HG02970 (cell line): ENCODE results near the gene KAZN.

ENCODE experiments used
- ATAC-seq: cut with Tn5 transposase; IDR thresholded peaks from one replicate; pipeline ENCODE4 v1.9.1; 2021; ENCODE audit warnings: mild to moderate bottlenecking, moderate library complexity, moderate number of reproducible peaks; ENCODE audit not compliant: unreplicated experiment, low FRiP score

Gene KAZN

DNA sequence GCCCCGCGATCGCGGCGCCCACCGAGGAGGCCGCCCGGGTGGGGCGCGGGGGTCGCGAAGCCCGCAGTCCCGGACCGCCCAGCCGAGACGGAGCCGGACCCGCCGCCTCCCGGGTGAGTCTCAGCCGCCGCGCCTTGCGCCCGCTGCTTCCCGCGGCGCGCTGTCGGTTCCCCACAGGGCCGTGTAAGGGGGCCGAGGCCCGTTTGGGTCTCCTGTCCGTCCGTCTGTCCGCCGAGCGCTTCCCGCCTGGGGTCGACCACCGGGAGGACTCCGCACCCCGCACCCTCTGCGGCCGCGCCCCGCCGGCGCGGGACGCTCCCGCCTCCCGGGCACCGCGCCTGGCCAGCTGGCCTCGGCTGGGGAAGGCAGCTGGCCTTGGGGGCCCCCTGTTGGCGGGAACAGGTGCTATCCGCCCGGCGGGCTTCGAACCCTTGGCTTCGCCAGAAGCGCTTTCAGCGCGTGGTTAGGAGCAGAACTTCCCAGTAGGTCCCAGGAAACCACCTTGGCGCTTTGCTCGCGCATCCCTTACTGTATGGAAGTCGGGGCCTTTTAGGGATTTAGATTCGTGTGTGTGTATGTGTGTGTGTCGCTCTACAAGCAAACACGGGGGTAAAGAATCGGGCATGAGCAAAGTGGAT, 555.5 kb downstream of the KAZN start:
- ATAC-seq: no peak

DNA sequence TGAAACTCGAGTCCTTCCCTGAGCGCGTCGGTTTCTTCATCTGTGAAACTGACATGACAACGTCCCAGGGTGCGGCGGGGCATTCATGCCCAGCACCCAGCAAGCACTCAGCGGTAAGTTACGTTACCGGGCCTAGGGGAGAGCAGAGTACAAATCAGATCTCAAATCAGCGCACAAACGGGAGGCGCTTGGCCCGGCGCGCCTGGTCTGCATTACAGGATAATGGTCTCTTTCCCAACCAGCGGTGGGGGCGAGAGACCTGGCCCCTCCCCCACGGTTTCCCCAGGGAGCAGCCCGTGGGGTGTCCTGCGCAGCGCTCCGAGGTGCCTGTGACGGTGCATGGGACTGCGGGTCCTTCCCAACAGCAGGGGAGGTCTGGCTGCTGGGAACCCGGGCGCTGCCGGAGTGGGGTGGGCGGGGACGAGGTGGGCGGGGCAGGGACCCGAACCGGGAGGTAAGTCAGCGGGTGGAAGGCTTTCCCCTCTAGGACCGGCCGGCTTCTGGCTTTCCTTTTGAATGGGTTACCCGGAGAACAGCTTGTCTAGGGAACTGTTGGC, 556.1 kb downstream of the KAZN start:
- ATAC-seq: no peak

DNA sequence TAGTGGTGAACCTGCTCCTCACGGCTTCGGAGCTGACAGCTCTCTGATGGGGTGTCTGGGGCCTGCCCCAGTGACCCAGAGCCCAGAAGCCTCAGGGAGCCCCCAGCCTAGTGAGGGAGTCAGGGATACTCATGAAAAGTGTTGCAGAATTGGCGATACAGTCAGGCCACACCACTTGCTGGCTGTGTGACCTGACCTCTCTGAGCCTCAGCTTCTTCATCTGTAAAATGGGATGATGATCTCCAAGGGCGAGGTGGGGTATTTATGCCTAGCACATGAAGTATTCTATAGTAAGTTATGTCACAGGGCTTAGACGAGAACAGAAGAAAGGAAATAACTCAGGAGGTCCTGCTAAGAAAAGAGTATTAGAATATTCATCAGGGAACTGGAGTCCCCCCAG, 556.7 kb downstream of the KAZN start:
- no peak for ATAC-seq

DNA sequence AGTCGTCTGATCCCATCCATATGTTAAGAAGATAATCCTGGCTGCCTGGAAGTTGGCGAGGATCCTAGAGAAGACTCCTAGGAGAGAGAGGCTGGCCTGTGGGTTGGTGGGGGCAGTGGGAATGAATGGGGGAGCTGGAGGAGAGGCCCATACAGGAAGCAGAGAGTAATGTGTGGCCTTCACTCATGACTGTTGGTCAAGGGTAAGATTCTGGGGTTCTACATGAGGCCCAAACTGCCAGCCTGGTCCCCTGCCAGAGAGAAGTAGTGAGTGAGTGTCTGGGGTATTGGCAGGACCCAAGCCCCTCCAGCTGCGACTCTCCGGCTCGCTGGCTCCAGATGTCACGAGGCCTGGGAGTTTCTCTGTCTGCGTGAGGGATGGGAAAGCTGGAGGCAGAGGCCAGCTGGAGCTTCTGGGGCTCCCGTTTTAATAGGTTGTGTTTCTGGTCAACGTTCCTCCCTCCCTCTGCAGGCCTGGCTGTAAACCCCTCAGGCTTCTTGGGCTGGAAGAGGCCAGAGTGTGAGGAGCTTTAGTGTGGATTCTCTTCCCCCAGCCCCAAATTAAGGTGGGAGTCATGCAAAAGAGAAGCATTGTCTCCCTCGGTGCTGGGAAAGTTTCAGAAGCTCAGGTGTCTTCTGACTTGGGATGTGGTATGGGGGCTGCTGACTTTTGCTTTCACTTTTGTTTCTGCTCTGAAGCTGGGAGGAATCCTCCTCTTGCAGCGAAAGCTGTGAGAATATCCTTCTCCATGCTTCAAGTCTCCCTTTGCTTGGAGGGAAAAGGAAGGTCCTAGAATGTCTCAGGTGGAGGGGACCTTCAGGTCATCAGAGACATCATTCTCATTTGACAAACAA, 557.6 kb downstream of the KAZN start:
- no peak for ATAC-seq

DNA sequence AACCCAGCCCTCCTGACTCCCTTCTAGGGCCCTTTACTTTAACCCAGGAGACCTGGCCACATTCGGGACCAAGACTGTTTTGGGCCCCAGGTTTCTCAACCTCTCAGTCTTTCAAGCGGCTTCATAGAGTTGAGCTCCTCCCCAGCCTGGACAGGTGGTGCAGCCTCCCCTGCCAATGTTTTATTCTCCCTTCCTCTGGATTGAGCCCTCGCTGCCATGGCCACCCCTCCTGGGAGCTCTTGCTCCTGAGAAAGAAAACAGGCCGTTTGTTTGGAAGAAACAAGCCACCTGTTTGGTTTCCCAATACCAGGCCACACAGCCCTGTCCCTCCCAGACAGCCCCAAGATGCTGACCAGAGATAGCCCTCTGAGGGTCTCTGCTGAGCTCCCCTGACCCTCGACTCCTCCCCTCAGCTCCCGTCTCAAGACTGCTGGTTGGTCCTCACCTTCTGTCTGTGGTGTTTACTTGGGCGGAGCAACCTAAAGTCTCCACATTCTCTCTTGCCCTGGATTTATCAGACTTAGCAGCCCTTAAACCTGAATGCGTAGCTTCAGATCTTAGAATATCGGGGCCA, 558.4 kb downstream of the KAZN start:
- no peak for ATAC-seq

DNA sequence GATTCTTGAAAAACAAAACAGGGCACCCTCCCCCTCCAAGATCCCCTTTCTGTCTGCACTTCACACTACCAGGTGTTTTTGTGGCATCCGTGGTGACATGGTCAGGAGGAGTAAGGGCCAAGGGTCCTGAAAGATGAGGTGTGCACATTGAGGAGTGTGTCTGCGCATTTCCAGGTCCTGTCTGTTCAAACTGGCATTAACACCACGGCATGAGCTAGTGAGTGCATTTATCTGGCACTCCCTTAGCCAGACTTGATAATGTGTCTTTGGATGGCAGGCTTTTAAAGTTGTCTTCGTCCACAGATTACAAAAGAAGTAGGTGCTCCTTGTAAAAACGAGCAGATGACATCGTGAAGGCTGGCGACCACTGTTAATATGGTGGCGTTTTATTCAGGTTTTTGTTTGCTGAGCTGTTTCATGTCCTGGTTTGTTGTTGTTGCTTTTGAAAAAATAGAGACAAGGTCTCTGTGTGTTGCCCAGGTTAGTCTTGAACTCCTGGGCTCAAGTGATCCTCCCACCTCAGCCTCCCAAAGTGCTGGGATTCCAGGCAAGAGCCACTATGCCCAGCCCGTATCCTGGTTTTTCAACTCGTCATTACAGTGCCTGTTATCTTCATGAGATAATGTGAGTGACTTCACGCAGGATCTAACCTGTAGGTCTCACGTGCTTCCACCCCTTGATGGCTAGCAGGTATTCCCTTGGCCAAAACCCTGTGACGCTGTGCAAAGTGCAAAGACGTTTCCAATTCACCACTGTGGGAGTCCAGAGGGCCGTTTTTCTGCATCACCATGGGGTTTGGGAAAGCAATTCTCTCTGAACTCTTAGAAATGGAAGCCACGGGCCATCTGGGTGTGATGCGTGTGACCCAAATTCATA, 559.3 kb downstream of the KAZN start:
- ATAC-seq: no peak

DNA sequence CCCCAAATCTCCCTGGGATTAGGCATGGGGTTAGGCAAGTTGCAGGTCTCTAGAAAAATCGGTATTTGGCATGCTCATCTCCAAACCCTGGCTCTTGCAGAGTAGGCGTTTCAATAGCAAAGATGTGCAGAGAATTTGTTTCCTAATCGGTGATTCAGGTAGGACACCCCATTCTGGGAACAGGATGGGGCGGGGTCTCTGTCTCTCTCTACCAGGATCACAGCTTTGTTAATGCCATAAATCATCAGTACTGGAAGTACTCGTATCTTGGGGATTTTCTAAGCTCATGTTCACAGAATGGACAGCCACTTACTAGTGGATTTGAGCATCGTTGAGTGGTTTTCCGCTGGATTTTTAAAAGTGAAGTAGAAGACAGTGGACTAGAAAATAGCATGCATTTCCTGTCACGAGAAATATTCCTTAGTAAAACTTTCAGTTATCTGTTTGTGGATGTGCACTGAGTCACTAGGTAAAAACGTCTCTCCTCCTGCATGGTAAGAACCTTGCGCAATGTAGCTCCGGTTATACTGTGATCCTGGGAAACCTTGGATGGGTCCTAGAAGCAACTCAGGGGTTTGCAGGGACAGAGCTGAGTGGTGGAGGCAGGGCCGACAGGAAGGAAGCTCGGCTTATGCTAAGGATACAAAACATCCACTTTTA, 560.2 kb downstream of the KAZN start:
- ATAC-seq: no peak

DNA sequence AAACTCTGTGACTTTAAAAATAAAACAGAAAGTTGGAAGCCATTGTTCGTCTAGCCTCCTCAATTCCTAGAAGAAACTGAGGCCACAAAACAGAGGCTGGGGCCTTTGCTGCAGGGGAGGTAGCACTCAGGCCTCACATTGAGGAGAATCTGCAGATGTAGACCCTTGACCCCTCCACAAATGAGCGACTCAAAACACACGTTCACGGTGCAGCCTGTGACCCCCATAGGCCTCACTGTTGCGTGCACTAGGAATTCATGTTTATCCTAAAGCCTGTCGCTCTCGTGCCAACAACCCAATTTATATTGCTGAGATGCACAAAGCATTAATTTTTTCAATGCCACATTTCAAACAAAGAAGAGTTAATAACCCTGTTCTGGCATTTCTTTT, 560.7 kb downstream of the KAZN start:
- no peak for ATAC-seq

DNA sequence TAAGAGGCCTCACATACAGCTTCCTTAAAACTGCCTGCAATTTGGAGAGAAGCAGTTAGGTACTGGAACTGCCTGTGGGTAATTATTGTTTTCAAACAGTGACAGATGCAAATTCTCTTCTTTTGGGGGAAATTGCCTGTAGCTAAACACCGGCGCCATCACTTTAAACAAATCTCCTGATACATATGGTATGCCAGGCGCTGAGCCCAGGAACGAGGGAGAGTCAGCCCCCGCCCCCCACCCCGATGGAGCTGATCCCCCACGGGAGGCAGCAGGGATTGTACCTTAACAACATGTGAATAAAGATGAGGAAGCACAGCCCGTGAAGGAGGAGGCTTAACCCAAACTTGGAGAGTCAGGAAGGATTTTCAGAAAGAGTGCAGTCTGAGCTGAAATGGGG, 562.1 kb downstream of the KAZN start:
- no peak for ATAC-seq

DNA sequence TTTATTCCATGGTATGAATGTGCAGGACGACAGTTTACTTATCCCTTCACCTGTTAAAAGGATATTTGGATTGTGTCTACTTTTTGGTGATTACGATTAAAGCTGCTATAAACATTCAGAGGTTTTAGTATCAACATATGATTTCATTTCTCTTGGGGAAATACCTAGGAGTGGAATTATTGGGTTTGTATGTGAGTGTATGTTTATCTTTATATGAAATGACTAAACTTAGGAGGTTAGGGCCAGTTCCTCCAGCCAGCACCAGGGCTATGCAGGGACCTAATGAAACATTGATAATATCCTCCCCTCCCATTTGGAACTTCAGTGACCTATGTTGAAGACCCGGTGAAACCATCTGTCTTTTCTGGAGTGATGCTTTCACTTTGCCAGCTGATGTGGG, 568.9 kb downstream of the KAZN start:
- no peak for ATAC-seq
